OCI-LY7 (cell line): Measurements from ENCODE around the gene AP1B1.

Experiments used
- EZH2phosphoT487 ChIP-seq: fragments of 200-600 bp; sonication (generic); IDR thresholded peaks from 2 replicates; pipeline ENCODE4 v1.6.1; 2018; ENCODE audit warnings: low read depth, borderline replicate concordance, mild to moderate bottlenecking, mixed run types, antibody characterized with exemption, low read length, moderate library complexity, mixed read lengths
- TF ChIP-seq, protein P1 (sequence below): fragments of 200-600 bp; sonication (generic); conservative IDR thresholded peaks from 2 replicates; pipeline ENCODE4 v1.5.1; 2014; ENCODE audit warnings: mild to moderate bottlenecking, antibody characterized with exemption, low read length, moderate library complexity, mixed read lengths

DNA sequence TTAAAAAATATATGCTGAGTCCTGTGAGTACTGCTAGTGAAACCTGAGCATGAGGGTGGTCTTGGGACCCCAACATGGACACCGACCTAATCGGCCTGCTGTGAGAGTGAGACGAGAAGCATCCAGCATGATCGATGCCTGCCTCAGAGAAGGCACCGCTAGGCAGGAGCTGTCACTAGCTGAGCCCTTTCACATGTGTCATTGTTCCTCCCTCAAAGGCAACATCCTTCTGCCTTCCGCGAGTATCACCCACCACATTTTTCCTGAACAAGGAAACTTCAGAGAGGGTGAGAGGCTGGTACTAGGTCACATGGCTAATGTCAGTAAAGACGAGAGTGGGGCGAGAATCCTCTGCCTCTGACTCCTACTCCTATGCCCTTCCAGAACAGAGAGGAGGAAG is 35.6 kb downstream of the AP1B1 start:
- TF ChIP-seq, protein P1, sequence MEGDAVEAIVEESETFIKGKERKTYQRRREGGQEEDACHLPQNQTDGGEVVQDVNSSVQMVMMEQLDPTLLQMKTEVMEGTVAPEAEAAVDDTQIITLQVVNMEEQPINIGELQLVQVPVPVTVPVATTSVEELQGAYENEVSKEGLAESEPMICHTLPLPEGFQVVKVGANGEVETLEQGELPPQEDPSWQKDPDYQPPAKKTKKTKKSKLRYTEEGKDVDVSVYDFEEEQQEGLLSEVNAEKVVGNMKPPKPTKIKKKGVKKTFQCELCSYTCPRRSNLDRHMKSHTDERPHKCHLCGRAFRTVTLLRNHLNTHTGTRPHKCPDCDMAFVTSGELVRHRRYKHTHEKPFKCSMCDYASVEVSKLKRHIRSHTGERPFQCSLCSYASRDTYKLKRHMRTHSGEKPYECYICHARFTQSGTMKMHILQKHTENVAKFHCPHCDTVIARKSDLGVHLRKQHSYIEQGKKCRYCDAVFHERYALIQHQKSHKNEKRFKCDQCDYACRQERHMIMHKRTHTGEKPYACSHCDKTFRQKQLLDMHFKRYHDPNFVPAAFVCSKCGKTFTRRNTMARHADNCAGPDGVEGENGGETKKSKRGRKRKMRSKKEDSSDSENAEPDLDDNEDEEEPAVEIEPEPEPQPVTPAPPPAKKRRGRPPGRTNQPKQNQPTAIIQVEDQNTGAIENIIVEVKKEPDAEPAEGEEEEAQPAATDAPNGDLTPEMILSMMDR = no peak
- no peak for TF ChIP-seq EZH2phosphoT487
